ENCODE results near the gene KY. TPM values are rescaled to one million over a fixed set of nuclear protein-coding genes. Genes with fewer than 3 reads are reported as not detected.
A peak's percentile ranks its signal among the peaks of the same experiment; 100 is the strongest.

The KY gene
- total RNA-seq, 1 experiment from 2014 or later = not detected

DNA sequence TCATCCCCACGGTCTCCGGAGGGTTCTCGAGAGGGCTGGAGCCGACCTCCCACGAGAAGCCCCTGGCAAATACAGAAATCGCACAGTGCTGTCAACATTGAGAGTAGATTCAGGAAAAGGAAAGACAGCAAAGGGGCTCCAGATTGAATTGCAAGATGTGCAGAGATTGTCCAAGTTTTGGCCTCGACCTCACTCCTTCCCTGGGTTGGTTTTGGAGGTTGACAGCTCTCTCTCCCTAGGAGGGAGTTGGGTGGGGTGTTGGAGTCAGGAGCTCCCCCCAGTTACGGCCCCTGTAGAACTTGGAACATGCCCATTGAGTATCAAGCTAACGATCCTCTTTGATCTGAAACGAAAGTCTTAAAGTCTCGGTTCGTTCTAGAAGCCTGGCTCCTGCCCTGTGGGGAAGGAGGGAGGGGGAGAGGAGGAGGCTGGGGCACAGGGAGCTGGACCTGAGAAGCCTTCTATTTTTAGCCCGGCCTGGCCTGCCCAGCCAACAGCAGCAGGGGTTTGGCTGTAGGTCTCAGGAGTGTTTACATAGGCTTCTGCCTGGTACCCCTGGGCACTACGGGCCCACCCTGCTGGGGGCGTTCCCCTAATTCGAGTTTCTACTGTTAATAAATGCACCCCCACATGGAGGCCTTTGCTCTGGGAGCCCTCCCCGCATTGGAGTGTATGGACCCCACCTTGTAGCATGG, 672 bp upstream of the KY start:
- in situ Hi-C loops (cut with HindIII; ENCODE audit: low sequenced_read_pairs) = no loop called here
- DNase-seq (ENCODE audit: low spot score) = peak; percentile 87

DNA sequence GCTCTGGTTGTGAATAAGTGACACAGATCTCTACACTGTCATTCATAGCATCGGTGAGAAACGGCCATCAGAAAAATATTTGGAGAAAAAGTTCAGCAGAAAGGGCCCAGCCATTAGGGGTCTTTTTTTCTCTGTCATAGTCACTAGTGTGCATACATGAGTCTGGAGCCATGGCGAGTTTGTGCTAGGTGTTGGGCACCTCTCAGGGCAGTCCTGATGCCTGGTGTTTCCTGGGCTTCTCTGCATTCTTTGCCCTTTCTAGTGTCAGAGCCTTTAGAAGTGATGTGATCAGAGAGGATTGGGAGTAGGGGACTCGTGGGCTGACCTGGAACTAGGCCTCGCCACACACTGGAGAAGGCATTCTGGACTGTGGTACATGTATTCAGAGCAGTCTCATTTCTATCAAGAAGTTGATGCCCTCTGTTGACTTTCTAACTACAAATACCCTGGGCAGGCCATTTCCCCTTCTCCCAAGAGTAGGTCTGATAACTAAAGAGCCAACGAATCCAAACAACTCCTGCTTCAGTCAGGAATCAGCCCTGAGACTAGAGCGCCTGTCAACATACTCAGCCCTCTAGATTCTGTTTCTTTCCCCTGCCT, 1.6 kb downstream of the KY start:
- no peak for DNase-seq (ENCODE audit: low spot score)
- in situ Hi-C loops (cut with HindIII; ENCODE audit: low sequenced_read_pairs) = no loop called here

DNA sequence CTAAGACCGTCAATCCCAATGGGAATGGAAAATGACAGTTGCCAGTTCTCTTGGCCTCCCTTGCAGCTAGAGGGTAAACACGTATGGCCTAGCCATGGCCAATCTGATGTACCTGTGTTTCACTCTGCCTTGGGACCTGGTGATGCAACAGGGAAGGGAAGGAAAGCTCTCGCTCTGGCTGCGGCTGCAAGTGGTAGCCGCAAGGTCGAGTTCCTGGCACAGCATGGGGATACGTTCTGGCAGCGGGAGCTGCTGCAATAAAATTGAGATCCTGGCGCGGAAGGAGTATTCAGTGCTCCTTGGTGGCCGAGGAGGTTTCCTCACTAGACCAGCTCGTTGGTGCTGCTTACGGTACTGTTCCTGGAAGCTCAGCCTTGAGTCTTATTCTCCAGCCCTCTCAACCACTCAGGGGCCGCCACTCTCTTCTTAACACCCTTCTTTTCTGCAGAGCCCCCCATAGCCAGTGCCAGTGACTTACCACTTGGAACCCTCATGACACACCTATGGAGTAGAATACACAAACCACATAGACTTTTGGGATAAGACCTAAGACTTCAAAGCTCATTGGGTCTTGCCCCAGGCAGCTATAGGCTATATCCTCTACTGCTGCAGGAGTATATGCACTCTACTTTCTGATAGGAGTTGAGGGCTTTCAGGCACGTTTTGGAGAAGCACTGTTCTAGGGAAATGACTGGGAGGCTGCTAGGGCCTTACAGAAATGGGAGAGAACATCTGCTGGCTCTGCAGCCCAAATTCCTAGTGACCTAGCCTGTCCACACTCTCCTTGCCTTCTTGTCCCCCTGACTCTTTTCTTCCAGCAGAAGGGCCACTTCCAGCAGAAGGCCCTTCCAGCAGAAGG, 2.7 kb downstream of the KY start:
- in situ Hi-C loops (cut with HindIII; ENCODE audit: low sequenced_read_pairs) = no loop called here
- DNase-seq (ENCODE audit: low spot score) = no peak

DNA sequence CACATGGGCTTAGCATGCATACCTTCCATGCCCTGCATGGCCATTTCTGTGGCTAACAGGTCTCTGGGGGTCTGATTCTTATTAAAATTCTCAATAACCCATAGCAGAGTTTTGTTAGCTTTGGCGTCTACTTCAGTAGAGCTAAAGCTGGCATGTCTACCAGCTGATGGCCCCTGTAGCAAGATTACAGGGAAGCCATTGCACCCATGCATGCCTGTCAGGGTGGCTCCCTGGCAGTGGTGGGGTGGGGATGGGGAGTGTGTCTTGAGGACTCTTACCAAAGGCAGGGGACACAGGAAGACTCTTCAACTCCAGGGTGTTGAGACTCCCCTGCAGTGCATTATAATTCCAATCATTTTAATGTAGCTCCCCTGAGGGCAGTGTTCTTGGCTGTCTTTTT, 4.7 kb downstream of the KY start:
- in situ Hi-C loops (cut with HindIII; ENCODE audit: low sequenced_read_pairs) = no loop called here
- no peak for DNase-seq (ENCODE audit: low spot score)

DNA sequence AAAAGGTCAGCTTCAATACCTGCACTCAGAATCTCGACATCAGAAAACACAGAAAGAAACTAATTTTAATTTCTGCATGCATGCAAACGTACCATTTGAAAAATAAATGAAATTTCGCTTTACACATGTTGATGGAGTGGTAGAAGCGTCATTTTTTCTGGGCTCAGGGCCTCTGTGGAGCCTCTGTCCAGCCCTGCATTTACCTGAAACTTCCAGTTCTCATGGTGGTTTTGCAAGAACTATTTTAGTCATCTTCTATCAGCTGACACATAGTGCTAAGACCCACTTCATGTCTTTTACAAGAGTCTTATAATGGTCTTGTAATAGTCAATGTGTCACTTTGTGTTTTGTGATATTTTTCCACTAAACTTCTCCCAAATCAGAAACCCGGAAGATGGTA, 5.3 kb downstream of the KY start:
- in situ Hi-C loops (cut with HindIII; ENCODE audit: low sequenced_read_pairs) = no loop called here
- DNase-seq (ENCODE audit: low spot score) = no peak

DNA sequence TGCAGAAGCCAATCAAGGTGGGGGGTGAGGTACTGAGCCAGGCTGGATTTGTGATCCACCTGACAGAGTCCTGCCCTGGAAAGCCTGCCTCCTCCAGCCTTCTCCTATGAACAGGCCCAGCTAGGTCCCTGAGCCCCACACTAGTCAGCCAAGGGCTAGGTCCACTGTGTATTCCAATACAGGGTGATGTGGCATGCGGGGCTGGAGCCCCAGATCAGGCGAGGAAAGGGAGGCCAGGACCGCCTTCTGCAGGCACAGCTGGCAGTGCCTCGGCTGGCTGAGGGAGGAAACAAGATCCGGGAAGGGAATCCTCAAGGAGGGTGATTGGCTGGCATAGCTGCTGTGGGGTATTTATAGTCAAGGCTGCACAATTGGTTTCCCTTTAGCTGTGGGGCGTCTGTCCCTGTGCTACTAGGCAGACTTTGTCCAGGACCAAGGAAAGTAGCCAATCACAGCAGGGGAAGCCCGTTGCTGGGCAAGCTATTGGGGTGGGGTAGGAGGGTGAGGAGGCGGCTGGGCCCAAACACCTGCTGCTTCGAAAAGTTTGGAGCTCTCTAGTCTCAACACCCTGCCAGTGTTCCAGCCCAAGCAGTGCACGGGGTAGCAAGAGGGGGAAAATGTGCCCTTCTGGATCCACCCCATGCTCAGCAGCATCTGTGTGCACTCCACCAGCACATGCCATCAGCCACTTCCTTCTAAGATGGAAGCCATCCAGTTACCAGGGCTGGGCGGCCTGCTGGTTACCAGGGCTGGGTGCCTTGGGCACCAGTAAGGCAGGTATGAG, 5.9 kb downstream of the KY start:
- DNase-seq (ENCODE audit: low spot score) = no peak
- in situ Hi-C loops (cut with HindIII; ENCODE audit: low sequenced_read_pairs) = no loop called here

DNA sequence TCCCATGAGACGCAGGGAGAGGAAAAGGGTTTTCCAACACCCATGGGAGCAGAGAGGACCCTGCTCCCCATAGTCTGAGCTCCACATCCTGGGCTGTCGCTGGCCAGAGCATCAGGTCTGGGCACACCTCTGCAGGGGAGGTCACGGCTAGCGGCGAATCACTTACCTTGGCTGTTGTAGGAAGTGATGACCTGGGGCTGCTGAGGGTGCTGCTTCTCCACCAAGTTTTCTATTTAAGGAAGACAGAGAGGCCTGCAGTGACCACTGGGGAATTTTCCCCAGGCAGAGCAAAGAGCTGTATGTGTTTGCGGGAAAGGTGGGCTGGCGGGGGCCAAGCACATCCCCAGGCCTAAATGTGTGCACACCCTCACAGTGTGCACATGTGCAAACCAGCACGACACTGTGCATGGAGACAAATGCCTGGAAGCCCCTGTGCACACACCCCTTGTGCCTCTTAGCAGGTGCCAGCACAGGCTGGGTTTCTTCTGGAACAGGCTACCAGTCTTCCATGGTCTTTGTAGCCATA, 7.6 kb downstream of the KY start:
- no peak for DNase-seq (ENCODE audit: low spot score)
- in situ Hi-C loops (cut with HindIII; ENCODE audit: low sequenced_read_pairs) = no loop called here

DNA sequence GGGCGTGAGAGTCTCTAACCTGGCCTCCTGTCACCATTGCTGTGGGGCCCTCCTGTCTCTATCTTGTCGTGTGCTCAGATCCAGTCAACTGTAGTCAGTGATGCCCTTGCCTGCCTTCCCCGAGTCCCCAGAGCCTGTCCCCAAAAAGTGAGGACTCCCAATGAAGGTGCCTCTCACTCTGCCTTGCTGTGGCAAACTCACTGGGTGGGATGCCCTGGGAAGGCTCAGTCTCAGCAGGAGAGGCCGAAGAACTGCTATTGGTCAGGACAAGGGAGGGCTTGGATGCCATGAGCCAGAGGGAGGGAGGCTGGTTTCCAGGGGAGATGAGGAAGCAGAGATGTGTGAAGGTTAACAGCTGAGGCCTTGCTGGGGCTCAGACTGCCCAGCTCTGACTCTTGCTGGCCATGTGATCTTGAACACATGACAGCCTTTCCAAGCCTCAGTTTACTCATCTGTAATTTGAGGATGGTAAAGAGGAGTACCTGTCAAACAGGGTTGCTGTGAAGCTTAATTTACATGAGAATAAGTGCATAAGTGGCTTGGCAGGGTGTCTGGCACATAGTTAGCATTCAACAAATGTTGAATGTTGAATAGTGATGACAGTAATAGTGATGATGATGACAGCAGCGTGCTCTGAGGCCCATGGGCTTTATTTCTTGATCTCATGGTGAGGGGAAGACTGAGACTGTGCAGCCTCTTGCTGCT, 8.2 kb downstream of the KY start:
- no peak for DNase-seq (ENCODE audit: low spot score)
- in situ Hi-C loops (cut with HindIII; ENCODE audit: low sequenced_read_pairs) = no loop called here

DNA sequence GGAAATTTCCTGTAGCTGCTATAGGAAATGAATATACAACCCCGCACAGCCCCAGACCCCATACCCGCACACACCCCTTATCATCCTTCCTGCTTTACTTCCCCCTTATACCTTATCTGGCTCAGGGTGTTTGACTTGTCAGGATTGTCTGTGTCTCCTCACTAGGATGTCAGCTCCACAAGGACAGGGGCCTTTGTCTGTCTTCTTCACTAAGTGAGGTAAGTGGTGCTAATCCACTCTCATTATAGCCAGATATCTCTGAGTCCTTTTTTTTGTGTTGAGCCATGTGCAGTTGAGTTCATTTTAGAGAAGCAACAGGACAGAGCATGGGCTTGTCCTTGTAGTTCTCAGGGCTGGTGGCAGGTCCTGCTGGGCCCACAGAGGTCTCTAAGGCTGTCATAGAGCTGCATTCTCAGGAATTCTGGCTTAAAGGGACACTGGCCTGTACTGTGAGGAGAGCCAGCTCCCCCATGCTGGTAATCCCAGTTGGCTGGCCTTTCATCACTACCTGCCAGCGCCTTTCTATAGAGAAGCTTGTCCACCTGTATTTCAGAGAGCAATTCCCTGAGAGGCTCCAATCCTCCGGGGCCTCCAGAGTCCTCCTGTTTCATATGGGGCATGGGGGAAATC, 9.0 kb downstream of the KY start:
- peak; percentile 78 for DNase-seq (ENCODE audit: low spot score)
- in situ Hi-C loops (cut with HindIII; ENCODE audit: low sequenced_read_pairs) = no loop called here

DNA sequence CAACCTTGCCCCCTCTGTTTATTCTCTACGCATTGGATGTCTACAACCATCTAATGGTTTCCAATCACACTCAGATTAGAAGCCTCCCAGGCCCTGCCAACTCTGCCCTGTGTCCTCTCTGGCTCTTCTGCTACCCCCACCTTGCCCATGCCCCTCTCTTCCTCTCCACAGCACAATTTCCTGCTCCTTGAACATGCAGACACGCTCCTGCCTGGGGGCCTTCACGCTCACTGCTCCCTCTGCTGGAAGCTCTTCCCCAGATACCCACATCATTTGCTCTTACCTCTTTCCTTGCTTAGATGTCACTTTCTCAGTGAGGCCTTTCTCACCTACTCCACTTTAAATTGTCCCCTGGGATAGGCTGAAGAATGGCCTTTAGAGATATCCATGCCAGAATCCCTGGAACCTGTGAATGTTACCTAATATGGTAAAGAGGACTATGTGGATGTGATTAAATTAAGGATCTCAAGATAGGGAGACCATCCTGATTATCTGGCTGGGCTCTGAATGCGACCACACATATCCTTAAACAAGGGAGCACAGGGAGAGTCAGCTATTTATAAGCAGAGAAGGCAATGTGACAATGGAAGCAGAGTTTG, 9.9 kb downstream of the KY start:
- in situ Hi-C loops (cut with HindIII; ENCODE audit: low sequenced_read_pairs) = no loop called here
- DNase-seq (ENCODE audit: low spot score) = peak; percentile 36

DNA sequence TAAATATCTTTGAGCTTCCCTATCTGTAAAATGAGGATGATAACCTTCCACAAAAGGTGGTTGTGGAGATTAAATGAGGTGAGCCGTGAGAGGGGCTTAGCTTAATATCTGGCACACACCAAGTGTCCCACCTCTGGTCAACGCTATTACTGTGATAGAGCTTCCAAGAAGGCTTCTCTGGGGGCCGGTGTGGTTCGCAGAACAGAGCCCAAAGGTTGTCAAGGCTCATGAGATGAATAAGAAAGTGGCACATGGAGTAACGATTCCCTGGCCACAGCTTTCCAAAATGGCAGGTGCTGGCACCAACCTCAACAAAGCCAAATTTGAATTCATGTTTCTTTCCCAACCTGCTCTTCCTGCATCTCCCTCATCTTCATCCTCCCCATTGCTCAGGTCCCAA, 10.4 kb downstream of the KY start:
- no peak for DNase-seq (ENCODE audit: low spot score)
- in situ Hi-C loops (cut with HindIII; ENCODE audit: low sequenced_read_pairs) = no loop called here

DNA sequence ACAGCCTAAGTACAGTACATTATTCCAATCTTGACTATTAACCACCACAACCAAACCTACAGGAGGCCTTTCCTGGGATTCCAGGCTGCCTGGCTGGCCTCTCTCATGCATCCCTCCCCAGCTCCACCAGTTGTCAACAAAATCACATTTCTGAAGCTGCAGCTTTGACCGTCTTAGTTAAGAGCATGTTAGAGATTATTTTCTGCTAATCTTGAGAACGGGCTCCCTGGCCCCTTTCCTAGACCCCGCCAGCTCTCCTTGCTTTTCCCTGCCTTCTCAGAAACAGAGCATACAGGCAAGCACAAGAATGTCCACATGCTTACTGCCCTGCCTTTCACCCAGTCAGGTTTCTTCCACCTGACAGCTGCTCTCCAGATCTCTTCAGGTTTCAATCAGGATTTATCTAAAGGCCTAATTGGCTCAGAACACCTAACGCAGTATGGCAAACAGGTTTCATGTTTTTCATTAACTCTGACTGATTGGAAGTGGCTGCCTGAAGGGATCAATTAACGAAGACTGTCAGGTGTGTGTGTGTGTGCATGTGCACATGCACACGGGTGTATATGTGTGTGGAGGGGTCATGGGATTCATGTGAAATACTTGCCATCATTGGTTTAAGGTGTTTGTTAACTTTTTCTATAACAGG, 12.3 kb downstream of the KY start:
- DNase-seq (ENCODE audit: low spot score) = no peak
- in situ Hi-C loops (cut with HindIII; ENCODE audit: low sequenced_read_pairs) = no loop called here

DNA sequence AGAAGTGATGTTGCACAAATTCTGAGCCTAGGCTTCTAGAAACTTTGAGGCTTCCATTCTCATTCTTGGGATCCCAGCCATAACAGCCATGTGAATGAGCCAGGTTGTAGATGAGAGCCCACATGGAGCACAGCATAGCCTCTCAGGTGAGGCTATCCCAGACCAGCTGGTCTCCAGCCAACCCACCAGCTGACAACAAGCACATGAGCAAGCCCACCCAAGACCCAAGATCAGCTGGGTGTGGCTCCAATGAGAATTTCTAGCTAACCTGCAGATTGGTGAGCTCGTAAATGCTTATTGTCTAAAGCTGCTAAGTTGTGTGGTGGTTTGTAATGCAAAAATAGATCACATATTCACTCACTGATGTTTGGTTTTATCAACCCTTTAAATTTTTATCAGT, 14.4 kb downstream of the KY start:
- in situ Hi-C loops (cut with HindIII; ENCODE audit: low sequenced_read_pairs) = no loop called here
- DNase-seq (ENCODE audit: low spot score) = no peak

DNA sequence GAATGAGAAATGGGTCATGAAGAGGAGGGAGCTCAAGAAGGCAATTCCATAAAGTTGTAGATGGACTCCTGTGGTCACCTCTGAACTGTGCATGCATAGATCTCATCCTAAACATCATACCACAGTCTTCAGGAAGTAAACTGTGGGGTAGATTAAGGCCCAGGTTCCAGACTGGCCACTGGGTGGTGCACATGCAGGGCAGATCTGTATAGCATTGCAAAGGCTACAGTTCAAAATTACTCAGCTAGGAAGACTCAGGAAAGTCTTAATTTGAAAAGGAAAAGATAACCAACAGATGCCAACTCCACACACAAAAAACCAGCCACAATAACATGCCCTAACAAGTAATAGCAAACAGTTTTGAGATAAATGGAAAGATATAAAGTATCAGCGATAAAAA, 20.3 kb downstream of the KY start:
- no peak for DNase-seq (ENCODE audit: low spot score)
- in situ Hi-C loops (cut with HindIII; ENCODE audit: low sequenced_read_pairs) = no loop called here

DNA sequence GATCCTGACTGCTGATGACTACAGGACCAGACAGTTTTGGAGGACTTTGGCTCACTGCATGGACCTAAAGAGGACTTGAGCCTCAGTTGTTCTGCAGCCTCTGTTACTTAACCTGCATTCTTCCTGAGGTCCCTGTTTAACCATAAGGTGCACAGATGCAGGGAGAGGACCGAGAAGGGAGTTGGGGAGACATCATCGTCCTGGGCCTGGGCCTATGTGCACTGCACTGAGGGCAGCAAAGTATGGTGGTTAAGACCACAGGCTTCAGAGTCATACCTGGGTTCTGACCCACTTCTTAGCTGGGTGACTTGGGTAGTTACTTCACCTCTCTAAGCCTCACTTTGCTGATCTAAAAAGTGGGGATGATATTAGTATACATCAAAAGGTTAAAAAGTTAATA, 21.9 kb downstream of the KY start:
- no peak for DNase-seq (ENCODE audit: low spot score)
- in situ Hi-C loops (cut with HindIII; ENCODE audit: low sequenced_read_pairs) = no loop called here

DNA sequence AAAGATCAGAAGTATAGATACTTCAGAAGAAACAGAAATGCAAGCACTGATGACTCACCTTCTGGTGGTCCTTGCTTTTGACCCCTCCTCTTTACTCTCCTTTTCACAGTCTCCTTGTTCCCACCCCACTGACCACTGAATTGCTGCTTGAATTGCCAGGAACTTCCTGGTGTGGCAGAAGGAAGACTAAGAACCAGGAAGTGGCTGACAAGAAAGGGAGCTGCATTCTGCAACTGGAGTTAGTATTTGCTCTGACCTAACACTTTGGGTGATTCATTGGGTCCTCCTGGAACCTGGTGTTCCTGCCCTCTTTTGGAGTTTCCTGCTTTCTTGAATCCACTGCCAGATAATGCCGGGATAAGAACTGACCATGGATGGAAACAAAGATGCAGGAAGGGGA, 23.0 kb downstream of the KY start:
- no peak for DNase-seq (ENCODE audit: low spot score)
- in situ Hi-C loops (cut with HindIII; ENCODE audit: low sequenced_read_pairs) = no loop called here

DNA sequence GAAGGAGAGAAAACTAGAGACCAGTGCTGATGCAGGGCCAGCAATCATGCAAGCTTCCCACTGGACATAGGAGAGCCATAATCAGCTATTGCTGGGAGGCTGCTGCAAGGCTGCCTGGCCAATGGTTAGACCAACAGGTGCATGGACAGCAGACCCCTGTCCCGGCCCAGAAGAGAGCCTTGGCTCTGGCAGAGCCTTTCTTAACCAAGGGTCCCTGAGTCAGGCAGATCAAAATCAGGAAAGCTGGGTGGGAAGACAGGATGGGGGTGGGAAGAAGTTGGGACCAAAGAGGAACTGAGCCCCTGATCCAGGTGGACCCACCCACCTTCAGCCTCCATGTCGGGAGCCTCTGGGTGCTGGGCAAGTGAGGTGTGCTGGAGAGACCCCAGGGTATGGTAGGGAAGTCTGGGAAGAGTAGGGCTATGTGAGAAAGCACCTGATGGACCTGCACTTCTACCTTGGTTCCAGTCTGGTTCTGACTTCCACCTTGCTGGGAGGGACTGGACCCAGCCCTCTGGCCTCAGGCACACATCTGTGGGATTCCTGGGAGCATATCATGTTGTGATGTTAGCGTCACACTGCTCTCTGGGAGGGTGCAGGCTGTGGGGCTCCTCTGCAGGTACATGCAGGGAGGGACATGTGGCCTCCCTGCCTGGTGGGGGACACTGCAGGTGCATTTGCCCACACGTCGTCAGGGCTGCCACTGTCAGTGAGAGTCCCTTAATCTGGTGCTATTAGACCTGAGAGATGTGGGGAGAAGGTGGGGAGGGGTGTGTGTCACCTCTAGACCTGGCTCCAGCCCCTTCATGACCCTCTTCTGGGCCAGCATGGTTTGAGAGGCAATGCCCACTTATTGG, 24.7 kb downstream of the KY start:
- in situ Hi-C loops (cut with HindIII; ENCODE audit: low sequenced_read_pairs) = no loop called here
- no peak for DNase-seq (ENCODE audit: low spot score)
